HepG2 (cell line): ENCODE results near the gene PIK3CB.

Experiments used
- CSRNP2 ChIP-seq: sonication (generic); formaldehyde crosslinking; conservative IDR thresholded peaks from 2 replicates; pipeline ENCODE4 v1.8.0; 2022; ENCODE audit warnings: low read depth, missing genetic modification reagents
- EZH2 ChIP-seq: conservative IDR thresholded peaks from 2 replicates; pipeline ENCODE4 v1.6.1; 2012; ENCODE audit warnings: mild to moderate bottlenecking, low read depth, low read length, moderate library complexity
- HDAC6 ChIP-seq: fragments of 200-600 bp; sonication (generic); IDR thresholded peaks from 2 replicates; pipeline ENCODE4 v1.7.0; 2017; ENCODE audit warnings: mild to moderate bottlenecking, antibody characterized with exemption, low read length, low read depth
- SP4 ChIP-seq: sonication (generic); formaldehyde crosslinking; IDR thresholded peaks from 2 replicates; pipeline ENCODE4 v1.8.1; 2023; ENCODE audit warnings: mild to moderate bottlenecking, missing genetic modification reagents
- TCF12 ChIP-seq, 2 experiments: fragments of 450-650 bp in 1 of 2; sonication (generic) in 1 of 2; formaldehyde crosslinking in 1 of 2; IDR thresholded peaks; 2 replicates each; pipeline versions ENCODE4 v1.6.1 to v1.8.0; 2017 to 2022; ENCODE audit warnings: antibody characterized with exemption in 1 of 2, mild to moderate bottlenecking in 1 of 2, missing genetic modification reagents in 1 of 2, moderate library complexity in 1 of 2
- TF ChIP-seq, protein P1 (sequence below): sonication (generic); formaldehyde crosslinking; IDR thresholded peaks from 2 replicates; pipeline ENCODE4 v1.5.0; 2020; ENCODE audit warnings: mild to moderate bottlenecking, missing genetic modification reagents, moderate library complexity

DNA sequence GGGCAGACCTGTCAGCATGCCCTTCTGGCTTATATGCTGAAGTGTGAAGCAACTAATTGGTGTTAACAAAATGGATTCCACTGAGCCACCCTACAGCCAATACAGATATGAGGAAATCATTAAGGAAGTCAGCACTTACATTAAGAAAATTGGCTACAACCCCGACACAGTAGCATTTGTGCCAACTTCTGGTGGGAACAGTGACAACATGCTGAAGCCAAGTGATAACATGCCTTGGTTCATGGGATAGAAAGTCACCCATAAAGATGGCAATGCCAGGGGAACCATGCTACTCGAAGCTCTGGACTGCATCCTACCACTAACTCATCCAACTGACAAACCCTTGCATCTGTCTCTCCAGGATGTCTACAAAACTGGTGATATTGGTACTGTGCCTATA is 9.4 kb downstream of the PIK3CB start:
- TF ChIP-seq HDAC6 (no peak), EZH2 (no peak), TCF12 (IDR thresholded peaks at IDR 0.05) (no peak), TCF12 (CRISPR knock-in tag; IDR thresholded peaks at IDR 0.05) (no peak), SP4 (CRISPR knock-in tag) (no peak), CSRNP2 (CRISPR knock-in tag) (no peak)
- TF ChIP-seq, protein P1, sequence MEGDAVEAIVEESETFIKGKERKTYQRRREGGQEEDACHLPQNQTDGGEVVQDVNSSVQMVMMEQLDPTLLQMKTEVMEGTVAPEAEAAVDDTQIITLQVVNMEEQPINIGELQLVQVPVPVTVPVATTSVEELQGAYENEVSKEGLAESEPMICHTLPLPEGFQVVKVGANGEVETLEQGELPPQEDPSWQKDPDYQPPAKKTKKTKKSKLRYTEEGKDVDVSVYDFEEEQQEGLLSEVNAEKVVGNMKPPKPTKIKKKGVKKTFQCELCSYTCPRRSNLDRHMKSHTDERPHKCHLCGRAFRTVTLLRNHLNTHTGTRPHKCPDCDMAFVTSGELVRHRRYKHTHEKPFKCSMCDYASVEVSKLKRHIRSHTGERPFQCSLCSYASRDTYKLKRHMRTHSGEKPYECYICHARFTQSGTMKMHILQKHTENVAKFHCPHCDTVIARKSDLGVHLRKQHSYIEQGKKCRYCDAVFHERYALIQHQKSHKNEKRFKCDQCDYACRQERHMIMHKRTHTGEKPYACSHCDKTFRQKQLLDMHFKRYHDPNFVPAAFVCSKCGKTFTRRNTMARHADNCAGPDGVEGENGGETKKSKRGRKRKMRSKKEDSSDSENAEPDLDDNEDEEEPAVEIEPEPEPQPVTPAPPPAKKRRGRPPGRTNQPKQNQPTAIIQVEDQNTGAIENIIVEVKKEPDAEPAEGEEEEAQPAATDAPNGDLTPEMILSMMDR (CRISPR knock-in tag), result no peak
